Measurements from ENCODE around the gene AMER2.
A peak's percentile ranks its signal among the peaks of the same experiment; 100 is the strongest.

The AMER2 gene

GRCh38 chr13:25192489-25192888 lies 20.4 kb upstream of the AMER2 start:
- ATAC-seq: no peak
- Mint-ChIP-seq H3K4me1 (no peaks in the 10 kb centered on the region), H3K4me3 (no peak overlapping the region), H3K9me3 (no peaks in the 10 kb centered on the region), H3K27me3 (peaks cover 57% of the 10 kb centered on the region), H3K27ac (no peak overlapping the region)
- no peak for DNase-seq

DNA sequence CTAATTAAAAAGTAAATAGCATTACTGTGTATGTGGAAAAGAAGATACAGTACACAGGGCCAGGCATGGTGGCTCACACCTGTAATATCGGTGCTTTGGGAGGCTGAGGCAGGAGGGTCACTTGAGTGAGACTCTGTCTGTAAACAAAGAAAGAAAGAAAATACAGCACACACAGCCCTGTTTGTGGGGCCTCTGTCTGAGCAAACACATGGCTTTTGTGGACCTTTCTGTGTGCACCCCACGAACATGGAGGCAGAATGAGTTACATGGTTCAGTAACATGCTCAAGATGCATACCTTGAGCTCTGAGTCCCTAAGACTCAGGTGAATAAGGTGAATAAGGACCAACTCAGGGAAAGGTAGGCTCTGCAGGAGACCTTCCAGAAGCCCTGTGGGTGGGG lies 20.0 kb upstream of the AMER2 start:
- no peaks in the 10 kb centered on the region for H3K4me1 Mint-ChIP-seq
- DNase-seq (no peak), ATAC-seq (no peak)
- H3K4me3 Mint-ChIP-seq: no peak overlapping the region
- H3K27me3 Mint-ChIP-seq: peaks cover 60% of the 10 kb centered on the region
- no peak overlapping the region for H3K27ac Mint-ChIP-seq
- no peaks in the 10 kb centered on the region for H3K9me3 Mint-ChIP-seq

DNA sequence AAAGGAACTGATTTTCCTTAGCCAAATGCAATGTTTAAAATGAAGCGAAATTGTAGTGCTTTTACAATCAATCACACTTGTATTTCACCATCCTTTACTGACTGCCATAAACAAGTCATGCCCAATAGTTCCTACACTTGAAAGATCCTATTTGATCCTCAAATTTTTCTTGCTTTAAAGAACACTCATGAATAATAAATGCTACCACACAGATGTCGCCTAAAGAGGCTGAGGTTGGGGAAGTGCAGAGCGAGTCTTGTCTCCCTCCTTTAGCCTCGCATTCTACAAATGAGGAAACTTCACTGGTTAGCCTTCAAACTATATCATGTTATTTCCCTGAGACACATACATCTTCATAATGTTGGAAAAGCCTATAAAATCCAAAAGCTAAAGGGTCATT lies 18.7 kb upstream of the AMER2 start:
- Mint-ChIP-seq H3K27me3 (peaks cover 47% of the 10 kb centered on the region), H3K9me3 (no peaks in the 10 kb centered on the region), H3K27ac (no peak overlapping the region), H3K4me3 (no peak overlapping the region), H3K4me1 (no peaks in the 10 kb centered on the region)
- DNase-seq (no peak), ATAC-seq (no peak)

DNA sequence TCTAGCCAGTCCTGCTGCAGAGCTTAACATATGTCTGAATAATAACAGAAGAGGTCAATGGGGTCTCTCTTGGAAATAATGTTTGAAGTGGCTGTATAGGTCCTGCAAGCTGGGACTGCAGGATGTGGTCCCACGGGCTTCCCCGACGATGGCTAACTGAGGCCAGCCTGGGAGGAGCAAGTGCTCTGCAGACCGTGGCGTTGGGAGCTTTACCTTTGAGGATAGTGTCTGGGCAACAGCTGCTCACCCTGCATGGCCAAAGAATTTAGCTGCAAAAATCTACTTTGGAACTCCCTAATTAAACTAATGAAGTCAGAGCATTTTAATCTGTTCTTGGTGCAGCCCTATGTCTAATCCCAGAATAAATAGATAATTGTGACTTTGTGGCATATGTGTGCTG lies 18.2 kb upstream of the AMER2 start:
- H3K4me3 Mint-ChIP-seq: no peak overlapping the region
- H3K4me1 Mint-ChIP-seq: no peaks in the 10 kb centered on the region
- no peak overlapping the region for H3K27ac Mint-ChIP-seq
- H3K27me3 Mint-ChIP-seq: peaks cover 44% of the 10 kb centered on the region
- ATAC-seq (no peak), DNase-seq (no peak)
- H3K9me3 Mint-ChIP-seq: no peaks in the 10 kb centered on the region

DNA sequence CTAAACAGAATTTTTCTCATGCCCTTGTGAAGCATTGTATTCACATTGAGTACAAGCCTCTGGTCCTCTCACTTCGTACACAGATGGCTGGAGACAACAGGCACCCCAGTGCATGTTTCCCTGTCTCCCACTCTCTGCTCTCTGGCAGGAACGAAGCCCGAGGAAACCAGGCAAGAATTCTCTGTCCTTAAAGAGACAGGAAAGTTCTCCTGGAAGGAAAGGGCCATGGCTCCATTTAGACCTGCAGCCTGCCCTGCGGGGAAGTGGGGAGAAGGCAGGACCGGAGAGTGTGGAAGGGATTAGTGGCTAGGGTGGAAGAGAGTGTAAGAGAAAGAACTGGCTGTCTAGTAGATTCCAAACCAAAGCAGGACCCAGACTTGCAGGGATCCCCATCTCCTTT lies 15.5 kb upstream of the AMER2 start:
- no peaks in the 10 kb centered on the region for H3K4me1 Mint-ChIP-seq
- ATAC-seq: no peak
- H3K27me3 Mint-ChIP-seq: peaks cover 58% of the 10 kb centered on the region
- no peak overlapping the region for H3K27ac Mint-ChIP-seq
- no peak for DNase-seq
- no peak overlapping the region for H3K4me3 Mint-ChIP-seq
- no peaks in the 10 kb centered on the region for H3K9me3 Mint-ChIP-seq

GRCh38 chr13:25186187-25186586 lies 14.1 kb upstream of the AMER2 start:
- Mint-ChIP-seq H3K4me1 (no peaks in the 10 kb centered on the region), H3K9me3 (no peaks in the 10 kb centered on the region), H3K27ac (no peak overlapping the region), H3K4me3 (no peak overlapping the region), H3K27me3 (peaks cover 63% of the 10 kb centered on the region)
- no peak for ATAC-seq
- no peak for DNase-seq

- Mint-ChIP-seq H3K4me3 (no peak overlapping the region), H3K9me3 (peaks cover 0 to 7% of the 10 kb centered on the region in 2 donors), H3K4me1 (peaks cover 6% of the 10 kb centered on the region), H3K27ac (no peak overlapping the region), H3K27me3 (peaks cover 74% of the 10 kb centered on the region)
- no peak for DNase-seq
- no peak for ATAC-seq
Observed at GRCh38 chr13:25181597-25181996, 9.5 kb upstream of the AMER2 start.

- H3K27me3 Mint-ChIP-seq: peaks cover 80% of the 10 kb centered on the region
- H3K9me3 Mint-ChIP-seq: peaks cover 0 to 7% of the 10 kb centered on the region in 2 donors
- no peak overlapping the region for H3K27ac Mint-ChIP-seq
- peaks cover 6% of the 10 kb centered on the region for H3K4me1 Mint-ChIP-seq
- no peak overlapping the region for H3K4me3 Mint-ChIP-seq
- ATAC-seq (no peak), DNase-seq (no peak)
Observed at GRCh38 chr13:25180775-25181537, 8.9 kb upstream of the AMER2 start.

DNA sequence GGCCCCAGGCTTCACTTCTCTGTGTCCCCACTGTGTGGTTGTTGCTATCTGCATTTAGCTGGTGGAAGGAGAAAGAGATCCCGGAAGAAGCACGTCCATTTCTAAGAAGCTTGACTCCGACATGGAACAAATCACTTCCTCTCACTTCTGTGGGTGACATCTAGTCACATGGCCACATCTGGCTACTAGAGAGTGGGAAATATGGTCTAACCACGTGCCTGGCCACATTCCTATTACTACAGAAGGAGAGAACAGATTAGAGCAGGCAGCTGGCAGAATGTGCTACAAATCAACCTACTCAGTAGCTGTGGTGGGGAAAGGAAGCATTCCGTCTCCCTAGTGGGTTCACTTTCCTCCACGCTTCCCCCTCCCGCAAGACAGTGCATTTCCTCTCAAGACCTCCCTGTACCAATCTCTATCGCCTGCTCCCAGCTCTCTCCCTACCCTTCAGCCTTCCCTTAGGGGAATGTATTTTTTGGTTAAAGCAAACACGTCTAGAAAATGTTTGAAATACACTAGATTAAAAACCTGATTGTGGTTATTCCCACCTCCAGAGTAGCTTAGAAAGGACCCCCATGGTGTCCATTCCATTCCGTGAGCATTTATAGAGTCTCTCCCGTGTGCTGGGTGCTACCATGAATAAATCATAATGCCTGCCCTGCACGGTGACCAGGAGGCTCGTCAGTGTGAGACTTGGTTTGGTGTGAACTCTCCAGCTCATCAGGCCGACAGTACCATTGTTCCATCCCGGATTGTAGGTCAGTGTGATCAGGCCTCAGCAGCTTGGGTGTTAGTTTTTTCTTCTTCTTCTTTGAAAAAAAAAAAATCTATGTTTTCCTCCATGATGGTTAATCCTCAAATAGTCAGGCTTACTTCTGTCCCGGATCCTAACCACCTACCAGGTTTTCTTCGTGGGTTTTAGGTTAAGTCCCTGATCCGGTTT lies 8.0 kb upstream of the AMER2 start:
- peaks cover 0 to 7% of the 10 kb centered on the region in 2 donors for H3K9me3 Mint-ChIP-seq
- no peak for DNase-seq
- H3K4me3 Mint-ChIP-seq: no peak overlapping the region
- H3K4me1 Mint-ChIP-seq: peaks cover 6% of the 10 kb centered on the region
- no peak overlapping the region for H3K27ac Mint-ChIP-seq
- peak; percentile 52 for ATAC-seq
- peaks cover 89% of the 10 kb centered on the region for H3K27me3 Mint-ChIP-seq

DNA sequence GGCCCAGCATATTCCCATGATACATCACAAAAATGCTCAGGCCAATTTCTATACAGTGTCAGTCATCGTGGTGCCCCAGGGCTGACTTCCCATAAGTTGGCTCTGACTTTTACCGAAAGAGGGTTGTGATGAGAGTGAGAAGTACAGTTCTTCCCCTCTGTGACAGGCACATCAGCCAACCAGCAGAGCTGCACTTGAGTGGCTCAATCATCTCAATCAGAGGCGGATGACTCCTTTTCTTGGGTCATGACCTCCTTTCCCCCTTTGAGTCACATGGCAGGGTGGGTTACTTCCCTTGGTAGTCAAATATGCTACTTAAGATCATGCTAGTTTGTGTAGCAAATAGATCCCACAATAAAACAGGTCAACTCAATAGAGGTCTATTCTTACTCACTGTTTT lies 6.9 kb upstream of the AMER2 start:
- Mint-ChIP-seq H3K9me3 (peaks cover 0 to 7% of the 10 kb centered on the region in 2 donors), H3K27ac (no peak overlapping the region), H3K4me3 (no peak overlapping the region), H3K4me1 (peaks cover 6% of the 10 kb centered on the region), H3K27me3 (peaks cover 91% of the 10 kb centered on the region)
- DNase-seq (no peak), ATAC-seq (no peak)

DNA sequence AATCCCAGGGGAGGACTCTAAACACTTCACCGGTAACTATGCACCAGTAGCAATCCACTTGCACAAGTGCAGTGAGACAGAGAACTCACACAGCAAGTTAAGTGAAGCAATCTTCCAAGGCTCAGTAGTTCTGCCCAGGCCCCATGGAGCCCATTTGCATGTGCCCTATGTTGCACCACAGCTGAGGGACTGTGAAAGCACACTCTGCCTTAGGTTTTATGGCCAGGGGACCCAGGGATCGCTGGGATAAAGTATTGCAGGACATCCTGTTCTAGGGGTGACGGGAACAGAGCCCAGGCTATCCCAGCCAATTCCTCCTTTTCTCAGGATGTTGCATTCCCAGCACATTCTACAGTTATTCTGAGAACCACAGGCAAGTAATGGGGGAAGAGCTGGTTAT lies 6.0 kb upstream of the AMER2 start:
- no peak overlapping the region for H3K4me3 Mint-ChIP-seq
- H3K9me3 Mint-ChIP-seq: peaks cover 0 to 7% of the 10 kb centered on the region in 2 donors
- DNase-seq (no peak), ATAC-seq (no peak)
- H3K27ac Mint-ChIP-seq: no peak overlapping the region
- H3K4me1 Mint-ChIP-seq: peaks cover 6% of the 10 kb centered on the region
- H3K27me3 Mint-ChIP-seq: peaks cover 92% of the 10 kb centered on the region

- peaks cover 6% of the 10 kb centered on the region for H3K4me1 Mint-ChIP-seq
- no peak overlapping the region for H3K27ac Mint-ChIP-seq
- no peak overlapping the region for H3K4me3 Mint-ChIP-seq
- ATAC-seq: no peak
- H3K27me3 Mint-ChIP-seq: peaks cover 93% of the 10 kb centered on the region
- no peak for DNase-seq
- peaks cover 0 to 7% of the 10 kb centered on the region in 2 donors for H3K9me3 Mint-ChIP-seq
Observed at GRCh38 chr13:25177636-25178035, 5.5 kb upstream of the AMER2 start.

DNA sequence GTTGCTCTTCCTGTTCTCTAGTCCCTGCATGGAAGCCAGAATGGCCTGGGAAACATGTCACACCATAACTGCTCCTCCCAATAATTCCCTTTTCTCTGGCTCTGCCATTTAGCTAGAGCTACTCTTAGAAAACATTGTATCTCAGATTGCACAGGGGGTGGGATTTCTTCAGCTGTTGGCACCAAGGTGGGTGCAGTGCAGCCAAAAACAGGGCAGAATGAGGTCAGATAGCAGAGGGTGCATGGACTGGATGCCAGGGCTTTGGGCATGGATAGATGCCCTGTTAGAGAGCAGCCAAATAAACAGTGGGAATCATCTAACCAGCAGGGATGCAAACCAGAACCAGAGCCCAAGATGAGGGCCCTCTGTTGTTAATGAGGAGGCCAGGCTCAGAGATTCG lies 4.9 kb upstream of the AMER2 start:
- no peak overlapping the region for H3K4me3 Mint-ChIP-seq
- no peak for DNase-seq
- peaks cover 93% of the 10 kb centered on the region for H3K27me3 Mint-ChIP-seq
- H3K27ac Mint-ChIP-seq: no peak overlapping the region
- peaks cover 11% of the 10 kb centered on the region for H3K4me1 Mint-ChIP-seq
- peaks cover 0 to 7% of the 10 kb centered on the region in 2 donors for H3K9me3 Mint-ChIP-seq
- ATAC-seq: no peak

- H3K9me3 Mint-ChIP-seq: peaks cover 0 to 7% of the 10 kb centered on the region in 2 donors
- H3K4me1 Mint-ChIP-seq: peaks cover 23% of the 10 kb centered on the region
- DNase-seq (no peak), ATAC-seq (no peak)
- no peak overlapping the region for H3K27ac Mint-ChIP-seq
- no peak overlapping the region for H3K4me3 Mint-ChIP-seq
- peaks cover 98% of the 10 kb centered on the region for H3K27me3 Mint-ChIP-seq
Observed at GRCh38 chr13:25175431-25175830, 3.3 kb upstream of the AMER2 start.

DNA sequence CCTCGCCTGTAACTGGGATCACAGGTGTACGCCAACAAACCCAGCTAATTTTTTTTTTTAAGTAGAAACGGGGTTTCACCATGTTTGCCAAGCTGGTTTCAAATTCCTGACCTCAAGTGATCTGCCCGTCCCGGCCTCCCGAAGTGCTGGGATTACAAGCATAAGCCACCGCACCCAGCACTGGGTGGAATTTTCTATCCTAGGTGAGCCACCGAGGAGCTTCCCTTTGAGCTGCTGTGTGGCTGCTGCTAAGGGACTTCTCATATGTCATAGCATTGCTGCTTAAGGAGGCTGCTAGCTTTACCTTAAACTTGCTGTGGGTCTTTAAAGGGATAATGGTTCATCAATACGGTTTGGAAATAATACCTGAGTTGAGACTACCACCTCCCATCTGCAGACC lies 2.9 kb upstream of the AMER2 start:
- Mint-ChIP-seq H3K27me3 (peaks cover 98% of the 10 kb centered on the region), H3K4me1 (peaks cover 19% of the 10 kb centered on the region), H3K4me3 (no peak overlapping the region), H3K9me3 (peaks cover 0 to 3% of the 10 kb centered on the region in 2 donors), H3K27ac (peak overlapping the region in 1 of 2 donors; percentile 91)
- no peak for ATAC-seq
- DNase-seq: no peak

- H3K4me1 Mint-ChIP-seq: peaks cover 16% of the 10 kb centered on the region
- no peak overlapping the region for H3K4me3 Mint-ChIP-seq
- no peak for ATAC-seq
- H3K9me3 Mint-ChIP-seq: no peaks in the 10 kb centered on the region
- H3K27me3 Mint-ChIP-seq: peaks cover 98% of the 10 kb centered on the region
- DNase-seq: no peak
- peak overlapping the region in 1 of 2 donors; percentile 20 for H3K27ac Mint-ChIP-seq
Observed at GRCh38 chr13:25174304-25174703, 2.2 kb upstream of the AMER2 start.
